Memory B cell (primary cell): ENCODE data around the gene KRT4.
"Not testable (repeated sequence)": the region's sequence is repeated elsewhere in the genome, so short reads cannot be mapped to it uniquely, and the experiment has no call there.

Experiments used
- ATAC-seq: fragments of 150-1000 bp; cut with Tn5 transposase; 2 replicates; pipeline ENCODE4 v1.10.0; 2021; ENCODE audit warnings: low read depth, mild to moderate bottlenecking, moderate library complexity
- DNase-seq, 2 donors: peaks; one replicate each; pipeline ENCODE4 v3.0.0; 2022; ENCODE audit warnings: low spot score in 2 of 2
- H3K27ac Mint-ChIP-seq: one replicate; pipeline ENCODE4 v1.8.0; 2022; ENCODE audit warnings: mild to moderate bottlenecking, moderate library complexity, mixed read lengths
- H3K27me3 Mint-ChIP-seq: one replicate; pipeline ENCODE4 v1.8.0; 2022; ENCODE audit warnings: mixed read lengths
- H3K36me3 Mint-ChIP-seq: one replicate; pipeline ENCODE4 v1.8.0; 2022; ENCODE audit warnings: mild to moderate bottlenecking, mixed read lengths
- H3K4me1 Mint-ChIP-seq: one replicate; pipeline ENCODE4 v1.8.0; 2022; ENCODE audit warnings: mixed read lengths
- H3K4me3 Mint-ChIP-seq: one replicate; pipeline ENCODE4 v1.8.0; 2022; ENCODE audit warnings: mild to moderate bottlenecking, moderate library complexity, mixed read lengths
- H3K9me3 Mint-ChIP-seq: one replicate; pipeline ENCODE4 v1.8.0; 2022; ENCODE audit warnings: mixed read lengths

Gene KRT4

GRCh38 chr12:52766351-52767019 is 47.4 kb downstream of the KRT4 start:
- DNase-seq (no peak), ATAC-seq (no peak)
- H3K4me1 Mint-ChIP-seq, result no peaks in the 10 kb centered on the region
- no peak overlapping the region for H3K4me3 Mint-ChIP-seq
- peaks cover 16% of the 10 kb centered on the region for H3K27me3 Mint-ChIP-seq
- no peaks in the 10 kb centered on the region for H3K36me3 Mint-ChIP-seq
- no peaks in the 10 kb centered on the region for H3K9me3 Mint-ChIP-seq
- no peak overlapping the region for H3K27ac Mint-ChIP-seq

- peaks cover 13% of the 10 kb centered on the region for H3K27me3 Mint-ChIP-seq
- H3K4me3 Mint-ChIP-seq, result no peak overlapping the region
- no peaks in the 10 kb centered on the region for H3K36me3 Mint-ChIP-seq
- H3K4me1 Mint-ChIP-seq, result no peaks in the 10 kb centered on the region
- H3K27ac Mint-ChIP-seq, result no peak overlapping the region
- DNase-seq (no peak), ATAC-seq (no peak)
- H3K9me3 Mint-ChIP-seq, result peaks cover 3% of the 10 kb centered on the region
Observed at GRCh38 chr12:52765702-52766101, 48.2 kb downstream of the KRT4 start.

- Mint-ChIP-seq H3K27me3 (peaks cover 6% of the 10 kb centered on the region), H3K4me1 (no peaks in the 10 kb centered on the region), H3K36me3 (no peaks in the 10 kb centered on the region), H3K4me3 (no peak overlapping the region), H3K9me3 (peaks cover 6% of the 10 kb centered on the region), H3K27ac (no peak overlapping the region)
- no peak for DNase-seq
- no peak for ATAC-seq
Observed at GRCh38 chr12:52763991-52764390, 49.9 kb downstream of the KRT4 start.

GRCh38 chr12:52763036-52763659 is 50.8 kb downstream of the KRT4 start:
- no peaks in the 10 kb centered on the region for H3K36me3 Mint-ChIP-seq
- H3K4me1 Mint-ChIP-seq, result no peaks in the 10 kb centered on the region
- H3K4me3 Mint-ChIP-seq, result no peak overlapping the region
- DNase-seq (no peak), ATAC-seq (no peak)
- no peak overlapping the region for H3K27ac Mint-ChIP-seq
- H3K27me3 Mint-ChIP-seq, result peaks cover 4% of the 10 kb centered on the region
- peaks cover 6% of the 10 kb centered on the region for H3K9me3 Mint-ChIP-seq

GRCh38 chr12:52761802-52762201 is 52.1 kb downstream of the KRT4 start:
- no peaks in the 10 kb centered on the region for H3K36me3 Mint-ChIP-seq
- DNase-seq, result no peak
- peaks cover 4% of the 10 kb centered on the region for H3K27me3 Mint-ChIP-seq
- no peak overlapping the region for H3K27ac Mint-ChIP-seq
- ATAC-seq, result no peak
- H3K4me1 Mint-ChIP-seq, result no peaks in the 10 kb centered on the region
- H3K4me3 Mint-ChIP-seq, result no peak overlapping the region
- H3K9me3 Mint-ChIP-seq, result peaks cover 6% of the 10 kb centered on the region

- H3K4me1 Mint-ChIP-seq, DNase-seq, H3K4me3 Mint-ChIP-seq, H3K27ac Mint-ChIP-seq, ATAC-seq, H3K9me3 Mint-ChIP-seq, H3K27me3 Mint-ChIP-seq, H3K36me3 Mint-ChIP-seq: not testable (repeated sequence)
Observed at GRCh38 chr12:52761218-52761617, 52.7 kb downstream of the KRT4 start.

GRCh38 chr12:52760623-52761022 is 53.3 kb downstream of the KRT4 start:
- no peak for ATAC-seq
- Mint-ChIP-seq H3K27ac (no peak overlapping the region), H3K4me3 (no peak overlapping the region)

GRCh38 chr12:52759695-52760094 is 54.2 kb downstream of the KRT4 start:
- no peak overlapping the region for H3K27ac Mint-ChIP-seq
- H3K4me3 Mint-ChIP-seq, result no peak overlapping the region
- ATAC-seq (no peak), DNase-seq (no peak)
- no peaks in the 10 kb centered on the region for H3K36me3 Mint-ChIP-seq
- H3K4me1 Mint-ChIP-seq, result no peaks in the 10 kb centered on the region
- H3K27me3 Mint-ChIP-seq, result no peaks in the 10 kb centered on the region
- peaks cover 6% of the 10 kb centered on the region for H3K9me3 Mint-ChIP-seq

More at GRCh38 chr12:52760623-52761022, 53.3 kb downstream of the KRT4 start:
- no peaks in the 10 kb centered on the region for H3K36me3 Mint-ChIP-seq
- H3K9me3 Mint-ChIP-seq, result peaks cover 6% of the 10 kb centered on the region
- H3K27me3 Mint-ChIP-seq, result no peaks in the 10 kb centered on the region
- no peaks in the 10 kb centered on the region for H3K4me1 Mint-ChIP-seq
- DNase-seq, result no peak

- no peak overlapping the region for H3K27ac Mint-ChIP-seq
- DNase-seq (no peak), ATAC-seq (no peak)
- H3K9me3 Mint-ChIP-seq, result peaks cover 6% of the 10 kb centered on the region
- H3K27me3 Mint-ChIP-seq, result no peaks in the 10 kb centered on the region
- H3K36me3 Mint-ChIP-seq, result no peaks in the 10 kb centered on the region
- H3K4me1 Mint-ChIP-seq, result no peaks in the 10 kb centered on the region
- no peak overlapping the region for H3K4me3 Mint-ChIP-seq
Observed at GRCh38 chr12:52759218-52759617, 54.7 kb downstream of the KRT4 start.

GRCh38 chr12:52757449-52758176 is 56.3 kb downstream of the KRT4 start:
- no peaks in the 10 kb centered on the region for H3K4me1 Mint-ChIP-seq
- H3K27me3 Mint-ChIP-seq, result peaks cover under 1% of the 10 kb centered on the region
- H3K4me3 Mint-ChIP-seq, result no peak overlapping the region
- H3K27ac Mint-ChIP-seq, result no peak overlapping the region
- ATAC-seq (no peak), DNase-seq (no peak)
- peaks cover 6% of the 10 kb centered on the region for H3K9me3 Mint-ChIP-seq
- no peaks in the 10 kb centered on the region for H3K36me3 Mint-ChIP-seq
